ENCODE data around the gene PCNT. TPM values are rescaled to one million over a fixed set of nuclear protein-coding genes. Genes with fewer than 3 reads are reported as not detected.

PCNT gene
- total and polyA plus RNA-seq, 9 of the 15 experiments (the other 6 are each of a cell fraction or from before 2014, with no cell fraction given): 9.1 to 53.5 (median 31.3) TPM

- no peak for TF ChIP-seq ZFP30 (CRISPR knock-in tag; IDR thresholded peaks at IDR 0.05; ENCODE audit: borderline replicate concordance)
- no peak for TF ChIP-seq MCM7 (IDR thresholded peaks at IDR 0.05)
- TF ChIP-seq SMAD2 (IDR thresholded peaks at IDR 0.05; ENCODE audit: low read depth, low read length): no peak
- no peak for TF ChIP-seq NFE2 (IDR thresholded peaks at IDR 0.05; ENCODE audit: low read depth)
- peak; percentile 99 for TF ChIP-seq ZBTB17 (CRISPR knock-in tag; IDR thresholded peaks at IDR 0.05)
- peak; percentile 59; the same call in 1 of the 2 replicates for TF ChIP-seq TGIF2 (CRISPR knock-in tag; IDR thresholded peaks at IDR 0.05)
- TF ChIP-seq, protein P1, sequence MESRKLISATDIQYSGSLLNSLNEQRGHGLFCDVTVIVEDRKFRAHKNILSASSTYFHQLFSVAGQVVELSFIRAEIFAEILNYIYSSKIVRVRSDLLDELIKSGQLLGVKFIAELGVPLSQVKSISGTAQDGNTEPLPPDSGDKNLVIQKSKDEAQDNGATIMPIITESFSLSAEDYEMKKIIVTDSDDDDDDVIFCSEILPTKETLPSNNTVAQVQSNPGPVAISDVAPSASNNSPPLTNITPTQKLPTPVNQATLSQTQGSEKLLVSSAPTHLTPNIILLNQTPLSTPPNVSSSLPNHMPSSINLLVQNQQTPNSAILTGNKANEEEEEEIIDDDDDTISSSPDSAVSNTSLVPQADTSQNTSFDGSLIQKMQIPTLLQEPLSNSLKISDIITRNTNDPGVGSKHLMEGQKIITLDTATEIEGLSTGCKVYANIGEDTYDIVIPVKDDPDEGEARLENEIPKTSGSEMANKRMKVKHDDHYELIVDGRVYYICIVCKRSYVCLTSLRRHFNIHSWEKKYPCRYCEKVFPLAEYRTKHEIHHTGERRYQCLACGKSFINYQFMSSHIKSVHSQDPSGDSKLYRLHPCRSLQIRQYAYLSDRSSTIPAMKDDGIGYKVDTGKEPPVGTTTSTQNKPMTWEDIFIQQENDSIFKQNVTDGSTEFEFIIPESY (CRISPR knock-in tag; IDR thresholded peaks at IDR 0.05): 0 out of 2 replicates have a peak, but pooled peaks have one; percentile 12
- no peak for TF ChIP-seq HMG20A (CRISPR knock-in tag; conservative IDR thresholded peaks at IDR 0.05)
- TF ChIP-seq, protein P2, sequence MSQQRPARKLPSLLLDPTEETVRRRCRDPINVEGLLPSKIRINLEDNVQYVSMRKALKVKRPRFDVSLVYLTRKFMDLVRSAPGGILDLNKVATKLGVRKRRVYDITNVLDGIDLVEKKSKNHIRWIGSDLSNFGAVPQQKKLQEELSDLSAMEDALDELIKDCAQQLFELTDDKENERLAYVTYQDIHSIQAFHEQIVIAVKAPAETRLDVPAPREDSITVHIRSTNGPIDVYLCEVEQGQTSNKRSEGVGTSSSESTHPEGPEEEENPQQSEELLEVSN (IDR thresholded peaks at IDR 0.05; ENCODE audit: borderline replicate concordance in 1 of 2, extremely low read depth in 1 of 2, insufficient read depth in 1 of 2, insufficient read length in 1 of 2, low read depth in 1 of 2, low read length in 1 of 2, poor library complexity in 1 of 2, severe bottlenecking in 1 of 2): peak; percentile 77 to 86
- peak in 1 of 2 experiments; percentile 87; a peak in 2 of 4 replicates for TF ChIP-seq HDAC1 (IDR thresholded peaks at IDR 0.05)
- peak; percentile 70; the same call in 1 of the 2 replicates for TF ChIP-seq DPF2 (IDR thresholded peaks at IDR 0.05)
- TF ChIP-seq DACH1 (IDR thresholded peaks at IDR 0.05; ENCODE audit: partially characterized antibody): peak; percentile 32
- TF ChIP-seq, protein P3, sequence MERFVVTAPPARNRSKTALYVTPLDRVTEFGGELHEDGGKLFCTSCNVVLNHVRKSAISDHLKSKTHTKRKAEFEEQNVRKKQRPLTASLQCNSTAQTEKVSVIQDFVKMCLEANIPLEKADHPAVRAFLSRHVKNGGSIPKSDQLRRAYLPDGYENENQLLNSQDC (CRISPR knock-in tag; IDR thresholded peaks at IDR 0.05): no peak
- TF ChIP-seq, protein P4, sequence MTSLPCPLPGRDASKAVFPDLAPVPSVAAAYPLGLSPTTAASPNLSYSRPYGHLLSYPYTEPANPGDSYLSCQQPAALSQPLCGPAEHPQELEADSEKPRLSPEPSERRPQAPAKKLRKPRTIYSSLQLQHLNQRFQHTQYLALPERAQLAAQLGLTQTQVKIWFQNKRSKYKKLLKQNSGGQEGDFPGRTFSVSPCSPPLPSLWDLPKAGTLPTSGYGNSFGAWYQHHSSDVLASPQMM (CRISPR knock-in tag; IDR thresholded peaks at IDR 0.05): no peak
- peak; percentile 96 for TF ChIP-seq L3MBTL2 (IDR thresholded peaks at IDR 0.05)
- TF ChIP-seq ZNF175 (CRISPR knock-in tag; IDR thresholded peaks at IDR 0.05; ENCODE audit: low read depth): peak; percentile 96
- peak; percentile 17; the same call in 1 of the 2 replicates for TF ChIP-seq ILF3 (IDR thresholded peaks at IDR 0.05; ENCODE audit: borderline replicate concordance)
- TF ChIP-seq ZNF354B (CRISPR knock-in tag; IDR thresholded peaks at IDR 0.05): no peak
- no peak; the same call in 1 of the 2 replicates for TF ChIP-seq MYNN (IDR thresholded peaks at IDR 0.05)
- TF ChIP-seq MYNN (CRISPR knock-in tag; IDR thresholded peaks at IDR 0.05): no peak
- peak; percentile 100 for TF ChIP-seq ESRRA (IDR thresholded peaks at IDR 0.05; ENCODE audit: borderline replicate concordance, low read depth)
- TF ChIP-seq, protein P5, sequence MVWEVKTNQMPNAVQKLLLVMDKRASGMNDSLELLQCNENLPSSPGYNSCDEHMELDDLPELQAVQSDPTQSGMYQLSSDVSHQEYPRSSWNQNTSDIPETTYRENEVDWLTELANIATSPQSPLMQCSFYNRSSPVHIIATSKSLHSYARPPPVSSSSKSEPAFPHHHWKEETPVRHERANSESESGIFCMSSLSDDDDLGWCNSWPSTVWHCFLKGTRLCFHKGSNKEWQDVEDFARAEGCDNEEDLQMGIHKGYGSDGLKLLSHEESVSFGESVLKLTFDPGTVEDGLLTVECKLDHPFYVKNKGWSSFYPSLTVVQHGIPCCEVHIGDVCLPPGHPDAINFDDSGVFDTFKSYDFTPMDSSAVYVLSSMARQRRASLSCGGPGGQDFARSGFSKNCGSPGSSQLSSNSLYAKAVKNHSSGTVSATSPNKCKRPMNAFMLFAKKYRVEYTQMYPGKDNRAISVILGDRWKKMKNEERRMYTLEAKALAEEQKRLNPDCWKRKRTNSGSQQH (CRISPR knock-in tag; IDR thresholded peaks at IDR 0.05): no peak
These were observed 134.5 kb downstream of the PCNT start, which contains the start of gene DIP2A (continued) for GRCh38 chr21:46458315-46459023.
